Mesothelial cell of epicardium (in vitro differentiated cells): ENCODE data around the gene SPATA46. TPM values are rescaled to one million over a fixed set of nuclear protein-coding genes. Genes with fewer than 3 reads are reported as not detected.

Experiments
- DNase-seq, 2 experiments: peaks; one replicate each; pipeline ENCODE4 v3.0.0; 2021; ENCODE audit warnings: low spot score in 2 of 2; ENCODE audit not compliant: unreplicated experiment in 2 of 2
- H3K27ac Mint-ChIP-seq: 2 replicates; pipeline ENCODE4 v1.8.0; 2021; ENCODE audit warnings: mixed read lengths
- H3K27me3 Mint-ChIP-seq: 2 replicates; pipeline ENCODE4 v1.8.0; 2021; ENCODE audit warnings: low read depth, mixed read lengths
- H3K36me3 Mint-ChIP-seq: 2 replicates; pipeline ENCODE4 v1.8.0; 2021; ENCODE audit warnings: mixed read lengths
- H3K4me1 Mint-ChIP-seq: 2 replicates; pipeline ENCODE4 v1.8.0; 2021; ENCODE audit warnings: mixed read lengths
- H3K4me3 Mint-ChIP-seq: 2 replicates; pipeline ENCODE4 v1.8.0; 2021; ENCODE audit warnings: mild to moderate bottlenecking, moderate library complexity, mixed read lengths
- H3K9me3 Mint-ChIP-seq: 2 replicates; pipeline ENCODE4 v1.8.0; 2021; ENCODE audit warnings: mixed read lengths
- total RNA-seq: library from RNA; stranded (reverse); gene quantifications from 3 replicates; pipeline ENCODE4 v1.2.1, GENCODE V29; 2021
- TF ChIP-seq, protein P1 (sequence below): fragments of 200-600 bp; sonication (generic); IDR thresholded peaks from one replicate; pipeline ENCODE4 v1.5.0; 2021; ENCODE audit warnings: antibody characterized with exemption; ENCODE audit not compliant: unreplicated experiment

Gene SPATA46
- total RNA-seq, 1 donor from 2014 or later, result not detected

- Mint-ChIP-seq H3K9me3 (no peaks in the 10 kb centered on the region), H3K4me3 (no peak overlapping the region), H3K4me1 (peaks cover 15% of the 10 kb centered on the region), H3K36me3 (no peaks in the 10 kb centered on the region), H3K27me3 (peaks cover 12% of the 10 kb centered on the region), H3K27ac (no peak overlapping the region)
- no peak for DNase-seq
- TF ChIP-seq, protein P1, sequence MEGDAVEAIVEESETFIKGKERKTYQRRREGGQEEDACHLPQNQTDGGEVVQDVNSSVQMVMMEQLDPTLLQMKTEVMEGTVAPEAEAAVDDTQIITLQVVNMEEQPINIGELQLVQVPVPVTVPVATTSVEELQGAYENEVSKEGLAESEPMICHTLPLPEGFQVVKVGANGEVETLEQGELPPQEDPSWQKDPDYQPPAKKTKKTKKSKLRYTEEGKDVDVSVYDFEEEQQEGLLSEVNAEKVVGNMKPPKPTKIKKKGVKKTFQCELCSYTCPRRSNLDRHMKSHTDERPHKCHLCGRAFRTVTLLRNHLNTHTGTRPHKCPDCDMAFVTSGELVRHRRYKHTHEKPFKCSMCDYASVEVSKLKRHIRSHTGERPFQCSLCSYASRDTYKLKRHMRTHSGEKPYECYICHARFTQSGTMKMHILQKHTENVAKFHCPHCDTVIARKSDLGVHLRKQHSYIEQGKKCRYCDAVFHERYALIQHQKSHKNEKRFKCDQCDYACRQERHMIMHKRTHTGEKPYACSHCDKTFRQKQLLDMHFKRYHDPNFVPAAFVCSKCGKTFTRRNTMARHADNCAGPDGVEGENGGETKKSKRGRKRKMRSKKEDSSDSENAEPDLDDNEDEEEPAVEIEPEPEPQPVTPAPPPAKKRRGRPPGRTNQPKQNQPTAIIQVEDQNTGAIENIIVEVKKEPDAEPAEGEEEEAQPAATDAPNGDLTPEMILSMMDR, result no peak
These were observed 12.6 kb upstream of the SPATA46 start for GRCh38 chr1:162389021-162389818.

GRCh38 chr1:162388615-162389014, 12.0 kb upstream of the SPATA46 start:
- Mint-ChIP-seq H3K4me1 (peaks cover 15% of the 10 kb centered on the region), H3K36me3 (peaks cover 1% of the 10 kb centered on the region), H3K9me3 (no peaks in the 10 kb centered on the region), H3K27me3 (peaks cover 12% of the 10 kb centered on the region), H3K27ac (no peak overlapping the region), H3K4me3 (no peak overlapping the region)
- TF ChIP-seq, protein P1, result no peak
- no peak for DNase-seq

DNA sequence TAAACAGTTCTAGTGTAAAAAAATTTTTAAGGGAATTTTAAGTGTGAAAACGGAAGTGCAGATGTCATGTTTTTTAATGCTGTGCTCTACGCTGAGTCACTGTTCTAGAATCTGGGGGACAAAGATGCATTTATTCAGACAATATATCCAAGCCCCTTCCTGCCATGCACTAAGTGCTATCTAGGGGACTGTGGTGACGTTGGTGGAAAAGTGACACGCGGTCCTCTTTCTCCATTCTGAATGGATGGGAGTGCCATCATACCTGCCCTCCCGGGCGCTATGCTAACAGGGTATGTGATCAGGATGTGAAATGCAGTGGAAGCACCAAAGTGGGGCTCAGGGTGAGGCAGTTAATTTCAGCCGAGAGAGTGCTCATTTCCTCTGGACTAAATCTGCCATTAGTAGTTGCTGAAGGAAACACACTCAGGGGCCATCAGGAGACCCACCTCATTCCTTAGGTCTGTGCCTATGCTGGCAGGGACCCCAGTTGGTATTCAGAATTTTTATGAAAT, 11.5 kb upstream of the SPATA46 start:
- Mint-ChIP-seq H3K27me3 (peaks cover 10% of the 10 kb centered on the region), H3K9me3 (no peaks in the 10 kb centered on the region), H3K4me1 (peaks cover 15% of the 10 kb centered on the region), H3K36me3 (peaks cover 2% of the 10 kb centered on the region), H3K27ac (no peak overlapping the region), H3K4me3 (no peak overlapping the region)
- TF ChIP-seq, protein P1, result no peak
- DNase-seq, result no peak

GRCh38 chr1:162387226-162388082, 10.8 kb upstream of the SPATA46 start:
- DNase-seq, result no peak
- Mint-ChIP-seq H3K4me3 (no peak overlapping the region), H3K4me1 (peaks cover 15% of the 10 kb centered on the region), H3K27ac (no peak overlapping the region), H3K36me3 (peaks cover 3% of the 10 kb centered on the region), H3K9me3 (no peaks in the 10 kb centered on the region), H3K27me3 (peaks cover 9% of the 10 kb centered on the region)
- TF ChIP-seq, protein P1, result no peak

GRCh38 chr1:162386292-162387225, 9.9 kb upstream of the SPATA46 start:
- H3K4me3 Mint-ChIP-seq, result no peak overlapping the region
- DNase-seq, result no peak
- H3K27ac Mint-ChIP-seq, result no peak overlapping the region
- no peaks in the 10 kb centered on the region for H3K9me3 Mint-ChIP-seq
- peaks cover 3% of the 10 kb centered on the region for H3K36me3 Mint-ChIP-seq
- TF ChIP-seq, protein P1, result no peak
- peaks cover 9% of the 10 kb centered on the region for H3K27me3 Mint-ChIP-seq
- H3K4me1 Mint-ChIP-seq, result peaks cover 12% of the 10 kb centered on the region
